Measurements from ENCODE around the gene RNF25. TPM values are rescaled to one million over a fixed set of nuclear protein-coding genes. Genes with fewer than 3 reads are reported as not detected.
A peak's percentile ranks its signal among the peaks of the same experiment; 100 is the strongest.

RNF25 gene
- total RNA-seq, 1 experiment from 2014 or later, result 32.1 TPM

DNA sequence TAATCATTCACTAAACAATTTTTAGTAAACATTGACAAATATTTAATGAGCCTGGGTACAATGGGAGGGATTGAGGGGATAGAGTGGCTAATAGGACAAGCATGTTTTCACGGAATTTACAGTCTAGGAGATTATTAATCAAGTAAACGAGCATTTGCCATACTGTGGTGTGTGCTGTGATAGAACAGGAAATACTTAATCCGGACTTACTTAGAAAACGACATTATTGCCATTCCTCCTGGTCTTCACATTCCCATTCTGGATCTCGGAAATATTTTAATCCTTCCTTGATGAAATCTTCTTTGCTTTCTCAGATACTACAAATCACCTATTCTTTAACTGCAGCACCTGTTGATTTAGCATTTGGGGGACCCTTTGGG is 39.7 kb upstream of the RNF25 start:
- no peak for DNase-seq
- Histone ChIP-seq H3K4me1 (peaks cover 13% of the 10 kb centered on the region), H3K4me3 (ENCODE audit: low read depth, low read length) (peak overlapping the region; percentile 100), H3K36me3 (ENCODE audit: control insufficient read depth, insufficient read depth, low read length) (no peaks in the 10 kb centered on the region; the same call in 1 of the 2 replicates), H3K9me3 (no peaks in the 10 kb centered on the region), H3K27me3 (replicated peaks; ENCODE audit: control insufficient read depth, insufficient read depth, low read length) (no peaks in the 10 kb centered on the region)
- BruUV-seq (replicated peaks), result TSS peak; percentile 81
- Mint-ChIP-seq H3K9me3 (ENCODE audit: unreplicated experiment) (no peaks in the 10 kb centered on the region), H3K4me1 (ENCODE audit: low read depth, unreplicated experiment) (peaks cover 13% of the 10 kb centered on the region), H3K27ac (ENCODE audit: unreplicated experiment) (peak overlapping the region; percentile 94), H3K4me3 (ENCODE audit: unreplicated experiment) (peak overlapping the region; percentile 97), H3K27me3 (ENCODE audit: insufficient read depth, unreplicated experiment) (no peaks in the 10 kb centered on the region), H3K36me3 (ENCODE audit: insufficient read depth, unreplicated experiment) (peaks cover 7% of the 10 kb centered on the region)
- TF ChIP-seq, protein P1, sequence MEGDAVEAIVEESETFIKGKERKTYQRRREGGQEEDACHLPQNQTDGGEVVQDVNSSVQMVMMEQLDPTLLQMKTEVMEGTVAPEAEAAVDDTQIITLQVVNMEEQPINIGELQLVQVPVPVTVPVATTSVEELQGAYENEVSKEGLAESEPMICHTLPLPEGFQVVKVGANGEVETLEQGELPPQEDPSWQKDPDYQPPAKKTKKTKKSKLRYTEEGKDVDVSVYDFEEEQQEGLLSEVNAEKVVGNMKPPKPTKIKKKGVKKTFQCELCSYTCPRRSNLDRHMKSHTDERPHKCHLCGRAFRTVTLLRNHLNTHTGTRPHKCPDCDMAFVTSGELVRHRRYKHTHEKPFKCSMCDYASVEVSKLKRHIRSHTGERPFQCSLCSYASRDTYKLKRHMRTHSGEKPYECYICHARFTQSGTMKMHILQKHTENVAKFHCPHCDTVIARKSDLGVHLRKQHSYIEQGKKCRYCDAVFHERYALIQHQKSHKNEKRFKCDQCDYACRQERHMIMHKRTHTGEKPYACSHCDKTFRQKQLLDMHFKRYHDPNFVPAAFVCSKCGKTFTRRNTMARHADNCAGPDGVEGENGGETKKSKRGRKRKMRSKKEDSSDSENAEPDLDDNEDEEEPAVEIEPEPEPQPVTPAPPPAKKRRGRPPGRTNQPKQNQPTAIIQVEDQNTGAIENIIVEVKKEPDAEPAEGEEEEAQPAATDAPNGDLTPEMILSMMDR (IDR thresholded peaks at IDR 0.05; ENCODE audit: insufficient read depth in 1 of 2, low read depth in 1 of 2, low read length in 1 of 2, severe bottlenecking in 1 of 2, unreplicated experiment in 1 of 2), result no peak
- POLR2A ChIA-PET, result interaction anchor here (1.0 to 1.6 kb wide), 2 partner anchors 23 to 52 kb away, joined by 3 to 6 read pairs; partner anchors contain the start of genes BCS1L and ZNF142
- CTCF ChIA-PET, result interaction anchor here (1.1 to 1.6 kb wide), 6 partner anchors 12 to 291 kb away, joined by 3 to 21 read pairs (median 8); partner anchors contain the start of genes BCS1L and ZNF142
- intact Hi-C loops (cut with micrococcal nuclease; ENCODE audit: unreplicated experiment), result loop anchor here (1.0 to 10.0 kb wide), 4 partner anchors 39 to 253 kb away; partner anchors contain the start of genes CYP27A1, RNF25 and STK36

DNA sequence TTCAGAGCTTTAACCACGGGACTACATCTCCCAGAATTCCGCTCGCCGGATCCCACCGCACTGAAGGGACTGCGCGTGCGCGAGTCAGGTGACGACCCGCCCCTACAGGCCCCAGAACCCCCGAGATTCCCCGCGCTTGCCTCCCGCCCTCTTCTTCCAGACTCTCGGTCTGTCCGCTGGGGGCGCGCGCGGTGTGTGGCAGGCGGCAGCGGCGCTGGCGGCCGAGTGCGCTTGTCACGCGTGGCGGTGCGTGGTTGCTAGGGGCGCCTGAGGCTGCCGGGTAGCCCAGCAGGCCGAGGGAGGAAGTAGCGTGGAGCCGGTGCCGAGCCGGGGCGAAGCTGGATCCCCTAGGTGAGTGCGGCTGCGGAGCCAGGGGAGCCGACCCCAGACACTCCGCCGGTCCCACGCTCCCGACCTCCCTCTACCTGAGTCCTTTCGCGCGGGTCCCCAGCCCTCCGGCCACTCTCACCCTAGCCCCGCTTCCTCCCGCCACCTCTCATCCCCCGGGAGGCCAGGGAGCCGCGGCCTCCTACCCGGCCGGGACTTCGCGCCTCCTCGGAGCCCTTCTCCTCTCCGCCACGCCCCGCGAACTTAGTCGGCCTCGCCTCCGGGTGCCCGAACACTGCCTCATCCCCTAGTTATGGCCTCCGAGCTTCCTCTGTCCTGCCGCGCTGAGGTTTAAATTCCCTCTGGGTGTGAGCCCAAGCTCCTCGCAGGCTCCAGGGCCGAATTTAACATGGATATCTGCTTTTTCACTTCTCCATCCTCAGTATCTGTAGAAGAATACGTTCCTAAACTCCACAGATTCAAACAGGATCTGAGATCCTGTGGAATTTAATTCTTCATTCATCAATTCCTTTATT is 39.1 kb upstream of the RNF25 start, which contains the start of gene TTLL4:
Gene TTLL4, plus strand, starts transcription at position 149 of the 863 bp plus-strand sequence. CDS start 26,842 bp downstream, outside the sequence.
- H3K4me1 ChIP-seq, result peaks cover 18% of the 10 kb centered on the region
- Mint-ChIP-seq H3K27ac (ENCODE audit: unreplicated experiment) (peak within 1 kb of the TSS; percentile 94), H3K4me1 (ENCODE audit: low read depth, unreplicated experiment) (peaks cover 13% of the 10 kb centered on the region), H3K27me3 (ENCODE audit: insufficient read depth, unreplicated experiment) (no peaks in the 10 kb centered on the region), H3K36me3 (ENCODE audit: insufficient read depth, unreplicated experiment) (peaks cover 4% of the 10 kb centered on the region), H3K9me3 (ENCODE audit: unreplicated experiment) (no peaks in the 10 kb centered on the region), H3K4me3 (ENCODE audit: unreplicated experiment) (peak within 1 kb of the TSS; percentile 97)
- no peaks in the 10 kb centered on the region for H3K9me3 ChIP-seq
- DNase-seq, result peak; percentile 98 to 99
- BruUV-seq (replicated peaks), result no TSS peak
- no peaks in the 10 kb centered on the region for H3K27me3 ChIP-seq (replicated peaks; ENCODE audit: control insufficient read depth, insufficient read depth, low read length)
- TF ChIP-seq, protein P1 (IDR thresholded peaks at IDR 0.05; ENCODE audit: insufficient read depth in 1 of 2, low read depth in 1 of 2, low read length in 1 of 2, severe bottlenecking in 1 of 2, unreplicated experiment in 1 of 2), result peak; percentile 74 to 89
- no peaks in the 10 kb centered on the region; the same call in 1 of the 2 replicates for H3K36me3 ChIP-seq (ENCODE audit: control insufficient read depth, insufficient read depth, low read length)
- ChIA-PET POLR2A (interaction anchor here (0.5 to 1.6 kb wide), 5 partner anchors 12 to 277 kb away, joined by 3 to 6 read pairs (median 5); partner anchors contain the start of genes BCS1L, CYP27A1 and ZNF142), CTCF (interaction anchor here (0.6 to 1.6 kb wide), 21 partner anchors 8 to 354 kb away, joined by 3 to 21 read pairs (median 5); partner anchors contain the start of genes BCS1L, CATIP, CYP27A1 and STK36)
- peak within 1 kb of the TSS; percentile 100 for H3K4me3 ChIP-seq (ENCODE audit: low read depth, low read length)
- intact Hi-C loops (cut with micrococcal nuclease; ENCODE audit: unreplicated experiment), result loop anchor here (1.0 to 10.0 kb wide), 6 partner anchors 24 to 254 kb away; partner anchors contain the start of genes BCS1L, CYP27A1, RNF25 and STK36

DNA sequence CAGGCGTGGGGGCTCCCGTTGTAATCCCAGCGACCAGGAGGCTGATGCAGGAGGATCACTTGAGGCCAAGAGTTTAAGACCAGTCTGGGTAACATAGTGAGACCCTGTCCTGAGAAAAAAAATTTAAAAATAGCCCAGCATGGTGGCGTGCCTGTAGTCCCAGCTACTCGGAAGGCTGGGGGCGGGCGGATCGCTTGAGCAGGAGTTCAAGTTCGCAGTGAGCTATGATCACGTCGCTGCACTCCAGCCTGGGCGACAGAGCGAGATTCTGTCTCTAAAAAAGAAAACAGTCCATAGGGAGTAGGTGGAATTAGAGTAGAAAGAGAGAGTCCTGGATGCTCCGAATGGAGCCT is 38.5 kb upstream of the RNF25 start:
- H3K36me3 Mint-ChIP-seq (ENCODE audit: insufficient read depth, unreplicated experiment), result no peaks in the 10 kb centered on the region
- ChIA-PET CTCF (interaction anchor here (0.6 to 1.6 kb wide), 21 partner anchors 8 to 354 kb away, joined by 3 to 21 read pairs (median 5); partner anchors contain the start of genes BCS1L, CATIP, CYP27A1 and STK36), POLR2A (interaction anchor here (0.5 to 1.6 kb wide), 4 partner anchors 12 to 277 kb away, joined by 3 to 6 read pairs (median 6); partner anchors contain the start of gene CYP27A1)
- peaks cover 13% of the 10 kb centered on the region for H3K4me1 Mint-ChIP-seq (ENCODE audit: low read depth, unreplicated experiment)
- intact Hi-C loops (cut with micrococcal nuclease; ENCODE audit: unreplicated experiment), result loop anchor here (1.0 to 10.0 kb wide), 5 partner anchors 23 to 254 kb away; partner anchors contain the start of genes BCS1L, CYP27A1, RNF25 and STK36
- H3K4me3 ChIP-seq (ENCODE audit: low read depth, low read length), result peak overlapping the region; percentile 100
- H3K4me3 Mint-ChIP-seq (ENCODE audit: unreplicated experiment), result peak overlapping the region; percentile 97
- H3K36me3 ChIP-seq (ENCODE audit: control insufficient read depth, insufficient read depth, low read length), result no peaks in the 10 kb centered on the region; the same call in 1 of the 2 replicates
- TF ChIP-seq, protein P1 (IDR thresholded peaks at IDR 0.05; ENCODE audit: insufficient read depth in 1 of 2, low read depth in 1 of 2, low read length in 1 of 2, severe bottlenecking in 1 of 2, unreplicated experiment in 1 of 2), result no peak
- H3K4me1 ChIP-seq, result peaks cover 19% of the 10 kb centered on the region
- H3K27ac Mint-ChIP-seq (ENCODE audit: unreplicated experiment), result peak overlapping the region; percentile 94
- no peaks in the 10 kb centered on the region for H3K27me3 Mint-ChIP-seq (ENCODE audit: insufficient read depth, unreplicated experiment)
- BruUV-seq (replicated peaks), result no TSS peak
- no peaks in the 10 kb centered on the region for H3K27me3 ChIP-seq (replicated peaks; ENCODE audit: control insufficient read depth, insufficient read depth, low read length)
- DNase-seq, result no peak
- H3K9me3 ChIP-seq, result no peaks in the 10 kb centered on the region
- H3K9me3 Mint-ChIP-seq (ENCODE audit: unreplicated experiment), result no peaks in the 10 kb centered on the region

Measured in Caco-2 (cell line).